Kidney (tissue), 14 donors: Measurements from ENCODE around the gene NOTUM. TPM values are rescaled to one million over a fixed set of nuclear protein-coding genes. Genes with fewer than 3 reads are reported as not detected.
"Not testable (repeated sequence)": the region's sequence is repeated elsewhere in the genome, so short reads cannot be mapped to it uniquely, and the experiment has no call there.

Source experiments
- DNase-seq, 5 donors: peaks; one replicate each; pipeline ENCODE4 v3.0.0-alpha.2; 2013 to 2020
- FAIRE-seq: peaks from 2 replicates; lab custom pipeline; 2012; peaks lifted over from hg19 to GRCh38; lab: Jason Lieb, UNC
- H3K27ac ChIP-seq, 2 donors: one replicate each; pipeline ENCODE4 v1.7.0; 2013; ENCODE audit warnings: low read depth in 2 of 2, low read length in 2 of 2, inconsistent platforms in 1 of 2
- H3K27me3 ChIP-seq: one replicate; pipeline ENCODE4 v1.7.1; 2013; ENCODE audit warnings: low read length, inconsistent platforms; ENCODE audit not compliant: control insufficient read depth, insufficient read depth
- H3K36me3 ChIP-seq, 3 donors: one replicate each; pipeline versions ENCODE4 v1.7.0 to v1.7.1; 2013; ENCODE audit warnings: low read length in 3 of 3, control low read depth in 1 of 3, inconsistent platforms in 1 of 3; ENCODE audit not compliant: insufficient read depth in 3 of 3, control insufficient read depth in 2 of 3
- H3K4me1 ChIP-seq, 3 donors: one replicate each; pipeline versions ENCODE4 v1.7.0 to v1.7.1; 2013; ENCODE audit warnings: low read length in 3 of 3, inconsistent platforms in 1 of 3, low read depth in 1 of 3; ENCODE audit not compliant: control insufficient read depth in 2 of 3, insufficient read depth in 2 of 3
- H3K4me3 ChIP-seq, 3 donors: one replicate each; pipeline versions ENCODE4 v1.7.0 to v1.8.1; 2013; ENCODE audit warnings: low read length in 3 of 3, control low read depth in 1 of 3, inconsistent platforms in 1 of 3
- H3K9ac ChIP-seq, 3 donors: one replicate each; pipeline versions ENCODE4 v1.7.0 to v1.7.1; 2013; ENCODE audit warnings: low read length in 3 of 3, control low read depth in 1 of 3, inconsistent platforms in 1 of 3
- H3K9me3 ChIP-seq, 3 donors: one replicate each; pipeline versions ENCODE4 v1.7.0 to v1.7.1; 2013; ENCODE audit warnings: low read length in 3 of 3, control low read depth in 1 of 3, inconsistent platforms in 1 of 3; ENCODE audit not compliant: control insufficient read depth in 2 of 3, insufficient read depth in 1 of 3
- intact Hi-C: fragments of 100-400 bp; cut with DNase I; formaldehyde crosslinking; loops from one replicate; pipeline ENCODE4 v1.11.1; 2022
- polyA plus RNA-seq: library from polyadenylated mRNA; stranded (reverse); fragments of 350-450 nt; fragmentation: Illumina TruSeq; extraction: RNeasy Lipid Tissue Mini Kit (QIAGEN cat#74804); gene quantifications from one replicate; pipeline ENCODE4 v1.2.3, GENCODE V29; 2014; ENCODE audit warnings: low read depth, low replicate concordance; ENCODE audit not compliant: insufficient read depth
- total RNA-seq: library from RNA; stranded (reverse); fragmentation: NEBNext Ultra II Directional; extraction: Animal tissue kit (Norgen Biotek cat#: 25700); gene quantifications from one replicate; pipeline ENCODE4 v1.2.1, GENCODE V29; 2021
- TF ChIP-seq, protein P1 (sequence below): IDR thresholded peaks from 3 replicates; pipeline ENCODE4 v1.5.1; 2012; ENCODE audit warnings: mild to moderate bottlenecking, moderate library complexity, borderline replicate concordance; ENCODE audit not compliant: insufficient read depth; ENCODE audit errors: extremely low read depth
- donor health status: control.
- donor health status: control.
- donor health status: control.
- donor health status: control.
- donor health status: control.
- donor health status: DM: yes; HTN: yes; CAD: no.
- donor health status: Normal renal cell carcinoma (clear cell type).

The NOTUM gene
- total and polyA plus RNA-seq, 2 donors from 2014 or later: not detected

DNA sequence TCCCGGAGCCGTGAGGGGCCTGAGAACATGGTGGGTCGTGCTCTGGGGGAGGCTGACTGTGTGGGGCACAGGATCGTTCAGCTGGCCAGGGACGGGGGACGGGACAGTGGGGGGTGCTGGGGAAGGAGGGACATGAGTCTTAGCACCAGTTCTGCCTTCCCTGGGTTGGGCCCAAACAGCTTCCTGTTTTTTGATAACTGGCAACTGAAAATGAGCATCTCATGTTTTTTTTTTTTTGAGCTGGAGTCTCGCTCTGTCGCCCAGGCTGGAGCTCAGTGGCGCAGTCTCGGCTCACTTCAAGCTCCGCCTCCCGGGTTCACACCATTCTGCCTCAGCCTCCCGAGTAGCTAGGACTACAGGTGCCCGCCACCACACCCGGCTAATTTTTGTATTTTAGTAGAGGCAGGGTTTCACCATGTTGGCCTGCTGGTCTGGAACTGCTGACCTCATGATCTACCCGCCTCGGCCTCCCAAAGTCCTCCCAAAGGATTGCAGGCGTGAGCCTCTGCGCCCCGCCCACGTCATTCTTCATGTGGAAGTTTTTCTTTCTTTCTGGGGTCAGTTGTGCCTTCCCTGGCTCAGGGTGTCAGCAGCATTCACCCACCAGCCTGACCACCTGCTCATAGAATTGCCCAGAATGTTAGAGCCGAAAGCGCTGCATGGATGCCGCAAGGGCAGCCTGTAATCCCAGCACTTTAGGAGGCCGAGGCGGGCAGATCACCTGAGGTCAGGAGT is 22.8 kb upstream of the NOTUM start:
- H3K9ac ChIP-seq: no peak overlapping the region
- no peak overlapping the region for H3K27ac ChIP-seq
- H3K27me3 ChIP-seq: no peaks in the 10 kb centered on the region
- DNase-seq (no peak), FAIRE-seq (no peak)
- H3K9me3 ChIP-seq: no peaks in the 10 kb centered on the region
- intact Hi-C loops: no loop called here
- peaks cover 4 to 17% (median 7%) of the 10 kb centered on the region in 3 donors for H3K36me3 ChIP-seq
- H3K4me3 ChIP-seq: no peak overlapping the region
- peaks cover 0 to 8% (median under 1%) of the 10 kb centered on the region in 3 donors for H3K4me1 ChIP-seq
- TF ChIP-seq, protein P1, sequence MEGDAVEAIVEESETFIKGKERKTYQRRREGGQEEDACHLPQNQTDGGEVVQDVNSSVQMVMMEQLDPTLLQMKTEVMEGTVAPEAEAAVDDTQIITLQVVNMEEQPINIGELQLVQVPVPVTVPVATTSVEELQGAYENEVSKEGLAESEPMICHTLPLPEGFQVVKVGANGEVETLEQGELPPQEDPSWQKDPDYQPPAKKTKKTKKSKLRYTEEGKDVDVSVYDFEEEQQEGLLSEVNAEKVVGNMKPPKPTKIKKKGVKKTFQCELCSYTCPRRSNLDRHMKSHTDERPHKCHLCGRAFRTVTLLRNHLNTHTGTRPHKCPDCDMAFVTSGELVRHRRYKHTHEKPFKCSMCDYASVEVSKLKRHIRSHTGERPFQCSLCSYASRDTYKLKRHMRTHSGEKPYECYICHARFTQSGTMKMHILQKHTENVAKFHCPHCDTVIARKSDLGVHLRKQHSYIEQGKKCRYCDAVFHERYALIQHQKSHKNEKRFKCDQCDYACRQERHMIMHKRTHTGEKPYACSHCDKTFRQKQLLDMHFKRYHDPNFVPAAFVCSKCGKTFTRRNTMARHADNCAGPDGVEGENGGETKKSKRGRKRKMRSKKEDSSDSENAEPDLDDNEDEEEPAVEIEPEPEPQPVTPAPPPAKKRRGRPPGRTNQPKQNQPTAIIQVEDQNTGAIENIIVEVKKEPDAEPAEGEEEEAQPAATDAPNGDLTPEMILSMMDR: no peak

DNA sequence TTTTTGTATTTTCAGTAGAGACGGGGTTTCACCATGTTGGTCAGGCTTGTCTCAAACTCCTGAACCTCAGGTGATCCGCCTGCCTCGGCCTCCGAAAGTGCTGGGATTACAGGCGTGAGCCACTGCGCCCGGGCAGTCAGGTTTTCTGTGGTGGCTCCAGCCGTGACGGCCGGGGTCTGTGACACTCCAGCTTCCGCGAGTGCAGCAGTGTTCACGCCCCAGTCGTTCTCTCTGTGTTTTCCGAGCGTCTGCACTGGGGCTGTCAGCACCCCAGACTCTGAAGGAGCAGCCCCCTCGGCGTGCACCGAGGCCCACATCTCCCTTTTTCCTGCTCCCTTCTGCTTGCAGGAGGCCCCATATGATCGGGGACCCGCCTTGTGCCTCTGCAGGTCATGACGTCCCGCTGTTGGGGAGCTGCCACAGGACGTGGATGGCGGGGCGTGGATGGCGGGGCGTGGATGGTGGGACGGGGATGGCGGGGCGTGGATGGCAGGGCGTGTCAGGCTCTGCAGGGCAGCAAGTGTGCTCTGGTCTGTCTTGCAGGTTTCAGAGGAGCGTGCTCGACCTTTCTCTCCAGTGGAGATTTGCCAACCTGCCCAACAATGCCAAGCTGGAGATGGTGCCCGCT is 22.1 kb upstream of the NOTUM start:
- TF ChIP-seq, protein P1: no peak
- H3K9me3 ChIP-seq: no peaks in the 10 kb centered on the region
- peaks cover 0 to 11% (median 4%) of the 10 kb centered on the region in 3 donors for H3K4me1 ChIP-seq
- H3K9ac ChIP-seq: no peak overlapping the region
- H3K4me3 ChIP-seq: no peak overlapping the region
- DNase-seq (peak in 1 of 5 donors; percentile 66), FAIRE-seq (no peak)
- intact Hi-C loops: no loop called here
- no peaks in the 10 kb centered on the region for H3K27me3 ChIP-seq
- no peak overlapping the region for H3K27ac ChIP-seq
- peaks cover 4 to 17% (median 7%) of the 10 kb centered on the region in 3 donors for H3K36me3 ChIP-seq

DNA sequence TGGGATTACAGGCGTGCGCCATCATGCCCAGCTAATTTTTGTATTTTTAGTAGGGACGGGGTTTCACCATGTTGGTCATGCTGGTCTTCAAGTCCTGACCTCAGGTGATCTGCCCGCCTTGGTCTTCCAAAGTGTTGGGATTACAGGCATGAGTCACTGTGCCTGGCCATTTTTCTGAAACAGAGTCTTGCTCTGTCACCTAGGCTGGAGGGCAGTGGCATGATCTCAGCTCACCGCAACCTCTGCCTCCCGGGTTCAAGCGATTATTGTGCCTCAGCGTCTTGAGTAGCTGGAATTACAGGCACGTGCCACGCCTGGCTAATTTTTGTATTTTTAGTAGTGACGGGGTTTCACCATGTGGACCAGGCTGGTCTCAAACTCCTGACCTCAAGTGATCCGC is 20.5 kb upstream of the NOTUM start:
- H3K27ac ChIP-seq, H3K9me3 ChIP-seq, intact Hi-C loops, H3K4me3 ChIP-seq, DNase-seq, FAIRE-seq, H3K27me3 ChIP-seq, H3K9ac ChIP-seq: not testable (repeated sequence)
- peaks cover 0 to 11% (median 10%) of the 10 kb centered on the region in 3 donors for H3K4me1 ChIP-seq
- peaks cover 4 to 17% (median 7%) of the 10 kb centered on the region in 3 donors for H3K36me3 ChIP-seq

DNA sequence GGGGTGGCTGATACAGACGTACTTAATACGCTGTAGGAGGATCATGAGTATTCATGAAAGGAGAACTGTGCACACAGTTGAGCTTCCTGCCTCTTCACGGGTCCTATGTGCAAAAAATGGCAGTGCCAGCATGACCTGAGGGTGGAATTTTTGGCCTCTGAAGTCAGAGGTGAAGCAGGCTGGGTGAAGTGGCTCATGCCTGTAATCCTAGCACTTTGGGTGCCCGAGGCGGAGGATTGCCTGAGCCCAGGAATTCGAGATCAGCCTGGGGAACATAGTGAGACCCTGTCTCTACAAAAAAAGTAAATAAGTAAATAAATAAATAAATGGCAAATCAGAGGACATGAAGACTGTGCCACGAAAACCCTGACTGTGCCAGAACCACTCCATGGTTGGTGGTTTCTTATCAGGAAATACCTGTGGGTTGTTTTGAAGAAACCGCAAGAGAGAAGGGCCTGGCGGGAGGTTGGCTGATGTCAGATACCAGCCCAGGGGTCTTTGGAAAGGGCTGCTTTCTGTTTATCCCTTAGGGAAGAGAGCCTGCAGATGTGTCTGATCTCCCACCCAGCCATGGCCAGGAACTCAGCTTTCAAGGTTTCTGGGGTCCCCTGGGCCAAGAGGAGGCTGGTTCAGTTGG is 19.8 kb upstream of the NOTUM start:
- peaks cover 4 to 10% (median 7%) of the 10 kb centered on the region in 3 donors for H3K36me3 ChIP-seq
- no peak overlapping the region for H3K9ac ChIP-seq
- TF ChIP-seq, protein P1: no peak
- H3K27ac ChIP-seq: no peak overlapping the region
- no peak for DNase-seq
- peaks cover 0 to 12% (median 11%) of the 10 kb centered on the region in 3 donors for H3K4me1 ChIP-seq
- no peak for FAIRE-seq
- H3K27me3 ChIP-seq: no peaks in the 10 kb centered on the region
- intact Hi-C loops: no loop called here
- H3K9me3 ChIP-seq: no peaks in the 10 kb centered on the region
- no peak overlapping the region for H3K4me3 ChIP-seq
